Kidney epithelial cell (primary cell): Measurements from ENCODE around the gene DGKD. TPM values are rescaled to one million over a fixed set of nuclear protein-coding genes. Genes with fewer than 3 reads are reported as not detected.

Experiments used
- DNase-seq: peaks from one replicate; pipeline ENCODE4 v3.0.0-alpha.2; 2010; ENCODE audit warnings: low read depth
- H3K27me3 ChIP-seq: 2 replicates; pipeline ENCODE4 v1.6.0; 2011; ENCODE audit warnings: low read length; ENCODE audit not compliant: control insufficient read depth, insufficient read depth
- H3K36me3 ChIP-seq: 2 replicates; pipeline ENCODE4 v1.5.1; 2011; ENCODE audit warnings: low read length; ENCODE audit not compliant: control insufficient read depth, insufficient read depth
- H3K4me3 ChIP-seq: 2 replicates; pipeline ENCODE4 v1.5.1; 2011; ENCODE audit warnings: low read depth, mild to moderate bottlenecking, control low read depth, low read length
- CTCF ChIP-seq: IDR thresholded peaks from 2 replicates; pipeline ENCODE4 v1.5.1; 2011; ENCODE audit warnings: mild to moderate bottlenecking, moderate library complexity, low read length, control low read depth, inconsistent platforms; ENCODE audit not compliant: insufficient read depth, poor library complexity, severe bottlenecking
- total RNA-seq: library from RNA; depleted of rRNA; stranded (reverse); fragments of >200 nt; gene quantifications from 2 replicates; pipeline ENCODE4 v1.2.3, GENCODE V29; 2015

DGKD gene
- total RNA-seq, 1 donor from 2014 or later = 16.0 TPM

- DNase-seq = peak; percentile 48
- H3K4me3 ChIP-seq = no peak overlapping the region
- H3K36me3 ChIP-seq = no peaks in the 10 kb centered on the region
- H3K27me3 ChIP-seq = no peaks in the 10 kb centered on the region
- TF ChIP-seq CTCF = no peak
Measured at GRCh38 chr2:233414777-233415570, 60.7 kb downstream of the DGKD start.

- H3K27me3 ChIP-seq = no peaks in the 10 kb centered on the region
- no peak overlapping the region for H3K4me3 ChIP-seq
- no peak for DNase-seq
- no peaks in the 10 kb centered on the region for H3K36me3 ChIP-seq
- TF ChIP-seq CTCF = no peak
Measured at GRCh38 chr2:233416199-233416598, 61.9 kb downstream of the DGKD start.

- DNase-seq = no peak
- no peak for TF ChIP-seq CTCF
- no peaks in the 10 kb centered on the region for H3K27me3 ChIP-seq
- H3K4me3 ChIP-seq = no peak overlapping the region
- no peaks in the 10 kb centered on the region for H3K36me3 ChIP-seq
Measured at GRCh38 chr2:233416706-233417105, 62.4 kb downstream of the DGKD start.

- Histone ChIP-seq H3K27me3 (no peaks in the 10 kb centered on the region), H3K4me3 (no peak overlapping the region), H3K36me3 (no peaks in the 10 kb centered on the region)
- no peak for DNase-seq
- no peak for TF ChIP-seq CTCF
Measured at GRCh38 chr2:233417282-233417681, 63.0 kb downstream of the DGKD start.

GRCh38 chr2:233418052-233418760 lies 63.9 kb downstream of the DGKD start:
- DNase-seq = no peak
- no peaks in the 10 kb centered on the region for H3K27me3 ChIP-seq
- no peak for TF ChIP-seq CTCF
- H3K36me3 ChIP-seq = no peaks in the 10 kb centered on the region
- no peak overlapping the region for H3K4me3 ChIP-seq
